ENCODE data around the gene DNASE1L1. TPM values are rescaled to one million over a fixed set of nuclear protein-coding genes. Genes with fewer than 3 reads are reported as not detected.

DNASE1L1 gene
- total and polyA plus RNA-seq, 2 of the 13 experiments (the other 11 are each of a cell fraction or from before 2014, with no cell fraction given): 4.7 to 12.3 TPM

GRCh38 chrX:154378799-154379568, 30.1 kb downstream of the DNASE1L1 start, which contains the start of gene EMD (continued):
- TF ChIP-seq ZNF619 (CRISPR knock-in tag; IDR thresholded peaks at IDR 0.05) (no peak), RFX3 (CRISPR knock-in tag; IDR thresholded peaks at IDR 0.05) (no peak), ZNF296 (CRISPR knock-in tag; conservative IDR thresholded peaks at IDR 0.05) (no peak), LBX2 (CRISPR knock-in tag; IDR thresholded peaks at IDR 0.05; ENCODE audit: borderline replicate concordance) (no peak), PRDM4 (CRISPR knock-in tag; IDR thresholded peaks at IDR 0.05; ENCODE audit: borderline replicate concordance) (no peak), ZNF883 (CRISPR knock-in tag; IDR thresholded peaks at IDR 0.05; ENCODE audit: not compliant biosample characterization) (no peak), RORA (CRISPR knock-in tag; IDR thresholded peaks at IDR 0.05) (no peak), MLX (CRISPR knock-in tag; IDR thresholded peaks at IDR 0.05) (no peak), SYNCRIP (IDR thresholded peaks at IDR 0.05; ENCODE audit: insufficient read depth, low read depth, low read length) (no peak), ARID2 (CRISPR knock-in tag; IDR thresholded peaks at IDR 0.05; ENCODE audit: borderline replicate concordance) (no peak), IRF1 (CRISPR knock-in tag; IDR thresholded peaks at IDR 0.05; ENCODE audit: low read depth) (no peak), SIN3A (IDR thresholded peaks at IDR 0.05; ENCODE audit: borderline replicate concordance, low read depth, low read length) (0 out of 2 replicates have a peak, but pooled peaks have one; percentile 47), ZFX (CRISPR knock-in tag; IDR thresholded peaks at IDR 0.05; ENCODE audit: low read depth) (peak; percentile 81), ZNF101 (CRISPR knock-in tag; IDR thresholded peaks at IDR 0.05; ENCODE audit: borderline replicate concordance, low read depth) (no peak), HMGXB3 (CRISPR knock-in tag; IDR thresholded peaks at IDR 0.05; ENCODE audit: borderline replicate concordance) (no peak), MAFF (IDR thresholded peaks at IDR 0.05; ENCODE audit: low read depth, low read length) (no peak), ZNF891 (CRISPR knock-in tag; IDR thresholded peaks at IDR 0.05) (no peak), RXRB (CRISPR knock-in tag; IDR thresholded peaks at IDR 0.05; ENCODE audit: borderline replicate concordance) (no peak), BRF2 (CRISPR knock-in tag; IDR thresholded peaks at IDR 0.05) (no peak)

Data from HepG2 (cell line).